ENCODE results near the gene MEI1. TPM values are rescaled to one million over a fixed set of nuclear protein-coding genes. Genes with fewer than 3 reads are reported as not detected.

The MEI1 gene
- polyA plus RNA-seq, 1 donor (not counting 4 experiments of a cell fraction or from before 2014, with no cell fraction given): 0.10 TPM

DNA sequence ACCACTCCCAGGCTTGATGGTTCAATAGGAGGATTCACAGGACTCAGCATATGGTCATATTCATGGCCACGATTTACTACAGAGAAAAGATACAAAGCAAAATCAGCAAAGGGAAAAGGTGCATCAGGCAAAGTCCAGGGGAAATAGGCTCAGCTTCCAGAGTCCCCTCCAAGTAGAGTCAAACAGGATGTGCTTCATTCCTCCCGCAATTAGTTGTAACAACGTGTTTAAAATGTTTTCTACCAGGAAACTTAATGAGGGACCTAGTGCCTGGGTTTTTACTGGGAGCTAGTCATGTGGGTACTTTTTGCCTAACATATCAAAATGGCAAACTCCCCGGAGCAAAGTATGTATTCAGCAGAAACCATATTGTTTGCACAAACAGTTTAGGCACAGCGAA, 118.7 kb downstream of the MEI1 start:
- TF ChIP-seq, protein P1, sequence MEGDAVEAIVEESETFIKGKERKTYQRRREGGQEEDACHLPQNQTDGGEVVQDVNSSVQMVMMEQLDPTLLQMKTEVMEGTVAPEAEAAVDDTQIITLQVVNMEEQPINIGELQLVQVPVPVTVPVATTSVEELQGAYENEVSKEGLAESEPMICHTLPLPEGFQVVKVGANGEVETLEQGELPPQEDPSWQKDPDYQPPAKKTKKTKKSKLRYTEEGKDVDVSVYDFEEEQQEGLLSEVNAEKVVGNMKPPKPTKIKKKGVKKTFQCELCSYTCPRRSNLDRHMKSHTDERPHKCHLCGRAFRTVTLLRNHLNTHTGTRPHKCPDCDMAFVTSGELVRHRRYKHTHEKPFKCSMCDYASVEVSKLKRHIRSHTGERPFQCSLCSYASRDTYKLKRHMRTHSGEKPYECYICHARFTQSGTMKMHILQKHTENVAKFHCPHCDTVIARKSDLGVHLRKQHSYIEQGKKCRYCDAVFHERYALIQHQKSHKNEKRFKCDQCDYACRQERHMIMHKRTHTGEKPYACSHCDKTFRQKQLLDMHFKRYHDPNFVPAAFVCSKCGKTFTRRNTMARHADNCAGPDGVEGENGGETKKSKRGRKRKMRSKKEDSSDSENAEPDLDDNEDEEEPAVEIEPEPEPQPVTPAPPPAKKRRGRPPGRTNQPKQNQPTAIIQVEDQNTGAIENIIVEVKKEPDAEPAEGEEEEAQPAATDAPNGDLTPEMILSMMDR (optimal IDR thresholded peaks at IDR 0.05 in 1 of 3, IDR thresholded peaks at IDR 0.05 in 1 of 3, conservative IDR thresholded peaks at IDR 0.05 in 1 of 3; ENCODE audit: extremely low read depth in 1 of 3, insufficient read depth in 2 of 3, low read length in 3 of 3): no peak
- no peak for TF ChIP-seq EZH2 (IDR thresholded peaks at IDR 0.05; ENCODE audit: low read length)
- dilution Hi-C loops (cut with MboI; ENCODE audit: extremely low pct_ligation_motif_present, low sequenced_read_pairs): no loop called here
- FAIRE-seq: no peak

DNA sequence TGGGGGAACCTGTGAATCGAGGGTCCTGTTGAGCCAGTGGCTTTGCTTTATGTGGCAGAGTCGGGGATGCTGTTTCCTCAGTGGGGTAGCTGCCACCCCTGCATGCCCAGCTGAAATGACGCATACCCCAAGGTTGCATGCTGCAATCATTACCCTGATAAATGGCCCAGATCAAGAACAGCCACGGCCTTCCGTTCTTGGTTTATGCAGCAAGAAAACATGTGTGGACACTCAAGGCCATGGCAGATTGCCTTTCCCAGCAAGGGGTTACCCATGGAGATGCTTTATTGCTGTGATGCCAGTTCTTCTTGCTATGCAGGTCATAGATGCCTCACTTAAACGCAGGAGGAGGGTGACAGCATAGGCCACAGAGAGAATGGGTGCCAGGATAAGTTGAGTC, 119.3 kb downstream of the MEI1 start:
- Histone ChIP-seq H3K36me3 (ENCODE audit: control insufficient read depth in 2 of 2, extremely low read depth in 1 of 2, insufficient read depth in 2 of 2, low read length in 2 of 2) (peaks cover under 1 to 4% of the 10 kb centered on the region in 2 experiments), H3K79me2 (ENCODE audit: control insufficient read depth, insufficient read depth, low read length) (no peaks in the 10 kb centered on the region), H3K9me1 (ENCODE audit: control insufficient read depth, extremely low read depth, insufficient read depth, low read length) (no peaks in the 10 kb centered on the region), H3K9me3 (ENCODE audit: control insufficient read depth, low read depth, low read length) (no peaks in the 10 kb centered on the region), H3K27me3 (ENCODE audit: control insufficient read depth, extremely low read depth, insufficient read depth, low read length) (no peaks in the 10 kb centered on the region), H4K20me1 (ENCODE audit: control insufficient read depth, extremely low read depth, insufficient read depth, low read length) (no peaks in the 10 kb centered on the region), H3K9ac (ENCODE audit: control insufficient read depth, extremely low read depth, insufficient read depth, low read length) (no peak overlapping the region), H3K4me2 (ENCODE audit: control insufficient read depth, extremely low read depth, insufficient read depth, low read depth, low read length) (no peak overlapping the region), H2AFZ (ENCODE audit: control insufficient read depth, low read length) (no peak overlapping the region), H3K4me1 (ENCODE audit: control insufficient read depth, extremely low read depth, insufficient read depth, low read length) (no peaks in the 10 kb centered on the region), H3K27ac (ENCODE audit: control insufficient read depth, insufficient read depth, low read length) (no peak overlapping the region), H3K4me3 (ENCODE audit: control insufficient read depth in 2 of 3, extremely low read depth in 1 of 3, insufficient read depth in 2 of 3, low read depth in 1 of 3, low read length in 3 of 3) (no peak overlapping the region)
- no peak for DNase-seq (ENCODE audit: low read depth, low spot score)
- dilution Hi-C loops (cut with MboI; ENCODE audit: extremely low pct_ligation_motif_present, low sequenced_read_pairs): no loop called here
- FAIRE-seq: no peak
- no peak for TF ChIP-seq EZH2 (IDR thresholded peaks at IDR 0.05; ENCODE audit: low read length)
- TF ChIP-seq, protein P1 (optimal IDR thresholded peaks at IDR 0.05 in 1 of 3, IDR thresholded peaks at IDR 0.05 in 1 of 3, conservative IDR thresholded peaks at IDR 0.05 in 1 of 3; ENCODE audit: extremely low read depth in 1 of 3, insufficient read depth in 2 of 3, low read length in 3 of 3): no peak

More for the DNA sequence above, 118.7 kb downstream of the MEI1 start:
- Histone ChIP-seq H3K4me2 (ENCODE audit: control insufficient read depth, extremely low read depth, insufficient read depth, low read depth, low read length) (no peak overlapping the region), H3K27me3 (ENCODE audit: control insufficient read depth, extremely low read depth, insufficient read depth, low read length) (no peaks in the 10 kb centered on the region), H4K20me1 (ENCODE audit: control insufficient read depth, extremely low read depth, insufficient read depth, low read length) (no peaks in the 10 kb centered on the region), H3K9me3 (ENCODE audit: control insufficient read depth, low read depth, low read length) (no peaks in the 10 kb centered on the region), H3K27ac (ENCODE audit: control insufficient read depth, insufficient read depth, low read length) (no peak overlapping the region), H3K4me1 (ENCODE audit: control insufficient read depth, extremely low read depth, insufficient read depth, low read length) (no peaks in the 10 kb centered on the region), H3K9me1 (ENCODE audit: control insufficient read depth, extremely low read depth, insufficient read depth, low read length) (no peaks in the 10 kb centered on the region), H3K9ac (ENCODE audit: control insufficient read depth, extremely low read depth, insufficient read depth, low read length) (no peak overlapping the region), H3K4me3 (ENCODE audit: control insufficient read depth in 2 of 3, extremely low read depth in 1 of 3, insufficient read depth in 2 of 3, low read depth in 1 of 3, low read length in 3 of 3) (no peak overlapping the region), H3K79me2 (ENCODE audit: control insufficient read depth, insufficient read depth, low read length) (no peaks in the 10 kb centered on the region), H2AFZ (ENCODE audit: control insufficient read depth, low read length) (no peak overlapping the region), H3K36me3 (ENCODE audit: control insufficient read depth in 2 of 2, extremely low read depth in 1 of 2, insufficient read depth in 2 of 2, low read length in 2 of 2) (peaks cover 5 to 7% of the 10 kb centered on the region in 2 experiments)
- DNase-seq (ENCODE audit: low read depth, low spot score): no peak
